GM23338 (cell line): ENCODE data around the gene SEMA3C. TPM values are rescaled to one million over a fixed set of nuclear protein-coding genes. Genes with fewer than 3 reads are reported as not detected.

Experiments used
- ATAC-seq: fragments of 200-7000 bp; cut with Tn5 transposase; 3 replicates; pipeline ENCODE4 v1.9.1; 2020
- DNase-seq: peaks from one replicate; pipeline ENCODE4 v3.0.0-alpha.2; 2015; ENCODE audit warnings: low spot score
- H2AFZ ChIP-seq: fragments of 200-600 bp; sonication (generic); 2 replicates; pipeline ENCODE4 v1.8.0; 2016; ENCODE audit warnings: antibody characterized with exemption, mild to moderate bottlenecking, moderate library complexity
- H3F3A ChIP-seq: fragments of 200-600 bp; sonication (generic); replicated peaks from 2 replicates; pipeline ENCODE4 v1.8.0; 2017; ENCODE audit warnings: antibody characterized with exemption, mixed run types, low read depth
- H3K27ac ChIP-seq: fragments of 200-600 bp; sonication (generic); 2 replicates; pipeline ENCODE4 v1.6.1; 2016; ENCODE audit warnings: low read depth
- H3K27me3 ChIP-seq: fragments of 200-600 bp; sonication (generic); 2 replicates; pipeline ENCODE4 v1.8.0; 2016; ENCODE audit warnings: mild to moderate bottlenecking, mixed run types, moderate library complexity; ENCODE audit not compliant: insufficient read depth
- H3K36me3 ChIP-seq: fragments of 200-600 bp; sonication (generic); 2 replicates; pipeline ENCODE4 v1.8.0; 2016; ENCODE audit warnings: mild to moderate bottlenecking; ENCODE audit not compliant: insufficient read depth
- H3K4me1 ChIP-seq: fragments of 200-600 bp; sonication (generic); 2 replicates; pipeline ENCODE4 v1.8.0; 2016; ENCODE audit warnings: mild to moderate bottlenecking, moderate library complexity; ENCODE audit not compliant: insufficient read depth
- H3K4me2 ChIP-seq: fragments of 200-600 bp; sonication (generic); 2 replicates; pipeline ENCODE4 v1.7.1; 2017; ENCODE audit warnings: mixed run types
- H3K4me3 ChIP-seq: fragments of 200-600 bp; sonication (generic); 2 replicates; pipeline ENCODE4 v1.6.1; 2016; ENCODE audit warnings: mixed run types
- H3K79me2 ChIP-seq: fragments of 200-600 bp; sonication (generic); replicated peaks from 2 replicates; pipeline ENCODE4 v1.8.0; 2017; ENCODE audit warnings: mild to moderate bottlenecking; ENCODE audit not compliant: insufficient read depth
- H3K9me2 ChIP-seq: fragments of 200-600 bp; sonication (generic); 2 replicates; pipeline ENCODE4 v1.8.0; 2017; ENCODE audit not compliant: insufficient read depth
- H4K20me1 ChIP-seq: fragments of 200-600 bp; sonication (generic); replicated peaks from 2 replicates; pipeline ENCODE4 v1.8.0; 2017; ENCODE audit warnings: mild to moderate bottlenecking; ENCODE audit not compliant: insufficient read depth
- H3K27ac Mint-ChIP-seq: 2 replicates; pipeline ENCODE4 v1.8.0; 2020; ENCODE audit warnings: inconsistent platforms, mild to moderate bottlenecking, moderate library complexity, mixed read lengths
- H3K27me3 Mint-ChIP-seq: 3 replicates; pipeline ENCODE4 v1.8.0; 2022; ENCODE audit warnings: low read depth, mild to moderate bottlenecking, moderate library complexity, mixed read lengths, inconsistent platforms; ENCODE audit not compliant: insufficient read depth, poor library complexity
- H3K36me3 Mint-ChIP-seq: 3 replicates; pipeline ENCODE4 v1.8.0; 2021; ENCODE audit warnings: low read depth, mild to moderate bottlenecking, inconsistent platforms, moderate library complexity, mixed read lengths
- H3K4me1 Mint-ChIP-seq: 3 replicates; pipeline ENCODE4 v1.8.0; 2020; ENCODE audit warnings: mild to moderate bottlenecking, inconsistent platforms, mixed read lengths
- H3K4me3 Mint-ChIP-seq: 3 replicates; pipeline ENCODE4 v1.8.0; 2021; ENCODE audit warnings: moderate library complexity, mild to moderate bottlenecking, inconsistent platforms, mixed read lengths
- H3K9me3 Mint-ChIP-seq: 3 replicates; pipeline ENCODE4 v1.8.0; 2020; ENCODE audit warnings: moderate library complexity, mild to moderate bottlenecking, inconsistent platforms, mixed read lengths
- ETS1 ChIP-seq: IDR thresholded peaks from 2 replicates; pipeline ENCODE4 v1.6.1; 2016; ENCODE audit warnings: antibody characterized with exemption
- EZH2phosphoT487 ChIP-seq: fragments of 200-600 bp; sonication (generic); IDR thresholded peaks from one replicate; pipeline ENCODE4 v1.8.1; 2018; ENCODE audit warnings: antibody characterized with exemption; ENCODE audit not compliant: unreplicated experiment
- JUNB ChIP-seq: IDR thresholded peaks from one replicate; pipeline ENCODE4 v1.6.1; 2016; ENCODE audit warnings: antibody characterized with exemption; ENCODE audit not compliant: unreplicated experiment
- NANOG ChIP-seq: IDR thresholded peaks from 2 replicates; pipeline ENCODE4 v1.6.1; 2016; ENCODE audit warnings: antibody characterized with exemption, borderline replicate concordance
- STAT1 ChIP-seq: IDR thresholded peaks from one replicate; pipeline ENCODE4 v1.6.1; 2016; ENCODE audit warnings: antibody characterized with exemption; ENCODE audit not compliant: unreplicated experiment
- ZNF331 ChIP-seq: fragments of 250-450 bp; sonication (Bioruptor Pico); IDR thresholded peaks from 2 replicates; pipeline ENCODE4 v1.5.0; 2020; ENCODE audit warnings: low read depth, mild to moderate bottlenecking, moderate library complexity
- ZNF462 ChIP-seq: fragments of 250-450 bp; sonication (Bioruptor Pico); IDR thresholded peaks from 2 replicates; pipeline ENCODE4 v1.5.0; 2020; ENCODE audit warnings: mild to moderate bottlenecking, moderate library complexity
- polyA plus RNA-seq: library from polyadenylated mRNA; unstranded; fragments of >200 nt; fragmentation: Nextera tagmentation; extraction: Ambion mirVana; gene quantifications from 2 replicates; pipeline ENCODE4 v1.2.1, GENCODE V29; 2016
- total RNA-seq: library from RNA; depleted of rRNA; stranded (reverse); fragments of >200 nt; shearing (Covaris generic); gene quantifications from 2 replicates; pipeline ENCODE4 v1.2.3, GENCODE V29; 2014
- TF ChIP-seq, protein P1 (sequence below), 2 experiments: fragments of 200-600 bp in 1 of 2; sonication (generic) in 1 of 2; conservative IDR thresholded peaks; 2 replicates each; pipeline versions ENCODE4 v1.5.1 to v1.6.1; 2016 to 2017; ENCODE audit warnings: antibody characterized with exemption in 2 of 2, low read depth in 2 of 2, mild to moderate bottlenecking in 2 of 2, moderate library complexity in 1 of 2

SEMA3C gene
- total and polyA plus RNA-seq, 2 experiments from 2014 or later: 1.0 to 3.5 TPM

DNA sequence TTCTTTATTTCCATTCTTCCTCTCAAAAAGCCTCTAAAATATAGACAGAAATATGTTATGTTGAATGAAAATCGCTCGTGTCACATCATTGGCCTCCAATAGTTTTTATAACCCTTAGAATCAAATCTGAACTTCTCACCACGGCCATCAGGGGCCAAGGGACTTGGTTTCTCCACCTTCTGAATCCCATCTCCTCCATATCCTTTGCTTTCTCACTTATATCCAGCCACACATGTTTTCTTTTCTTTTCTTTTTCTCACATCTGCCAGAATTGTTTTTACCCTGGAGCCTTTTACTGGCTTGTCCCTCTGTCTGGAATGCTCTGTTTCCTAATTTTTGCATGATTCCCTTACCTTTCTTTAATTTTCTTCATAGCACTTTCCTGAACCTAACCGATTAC lies 184.8 kb downstream of the SEMA3C start:
- no peaks in the 10 kb centered on the region for H3K27me3 Mint-ChIP-seq
- H3K27ac Mint-ChIP-seq: no peak overlapping the region
- Histone ChIP-seq H3K36me3 (no peaks in the 10 kb centered on the region), H3K27ac (no peak overlapping the region), H3K9me2 (no peaks in the 10 kb centered on the region; the same call in 1 of the 2 replicates), H3K79me2 (no peaks in the 10 kb centered on the region), H3K4me2 (no peak overlapping the region), H3K27me3 (peaks cover 5% of the 10 kb centered on the region; the same call in 1 of the 2 replicates), H3K4me3 (no peak overlapping the region), H3K4me1 (peaks cover 12% of the 10 kb centered on the region), H3F3A (no peaks in the 10 kb centered on the region), H4K20me1 (no peaks in the 10 kb centered on the region), H2AFZ (no peak overlapping the region)
- TF ChIP-seq ZNF331 (no peak), ZNF462 (no peak), EZH2phosphoT487 (no peak), ETS1 (no peak), STAT1 (no peak), NANOG (no peak), JUNB (no peak)
- TF ChIP-seq, protein P1, sequence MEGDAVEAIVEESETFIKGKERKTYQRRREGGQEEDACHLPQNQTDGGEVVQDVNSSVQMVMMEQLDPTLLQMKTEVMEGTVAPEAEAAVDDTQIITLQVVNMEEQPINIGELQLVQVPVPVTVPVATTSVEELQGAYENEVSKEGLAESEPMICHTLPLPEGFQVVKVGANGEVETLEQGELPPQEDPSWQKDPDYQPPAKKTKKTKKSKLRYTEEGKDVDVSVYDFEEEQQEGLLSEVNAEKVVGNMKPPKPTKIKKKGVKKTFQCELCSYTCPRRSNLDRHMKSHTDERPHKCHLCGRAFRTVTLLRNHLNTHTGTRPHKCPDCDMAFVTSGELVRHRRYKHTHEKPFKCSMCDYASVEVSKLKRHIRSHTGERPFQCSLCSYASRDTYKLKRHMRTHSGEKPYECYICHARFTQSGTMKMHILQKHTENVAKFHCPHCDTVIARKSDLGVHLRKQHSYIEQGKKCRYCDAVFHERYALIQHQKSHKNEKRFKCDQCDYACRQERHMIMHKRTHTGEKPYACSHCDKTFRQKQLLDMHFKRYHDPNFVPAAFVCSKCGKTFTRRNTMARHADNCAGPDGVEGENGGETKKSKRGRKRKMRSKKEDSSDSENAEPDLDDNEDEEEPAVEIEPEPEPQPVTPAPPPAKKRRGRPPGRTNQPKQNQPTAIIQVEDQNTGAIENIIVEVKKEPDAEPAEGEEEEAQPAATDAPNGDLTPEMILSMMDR (conservative IDR thresholded peaks at IDR 0.05; ENCODE audit: low read depth in 2 of 2): no peak
- no peak overlapping the region for H3K4me3 Mint-ChIP-seq
- no peaks in the 10 kb centered on the region; the same call in 2 of the 3 replicates for H3K9me3 Mint-ChIP-seq
- no peak for DNase-seq
- ATAC-seq: no peak
- H3K36me3 Mint-ChIP-seq: no peaks in the 10 kb centered on the region
- H3K4me1 Mint-ChIP-seq: peaks cover 10% of the 10 kb centered on the region
